Thoracic aorta (tissue), 2 donors: ENCODE measurements around the gene UBE2N. TPM values are rescaled to one million over a fixed set of nuclear protein-coding genes. Genes with fewer than 3 reads are reported as not detected.

Experiments
- ATAC-seq: fragments of 150-250 bp; one replicate; pipeline ENCODE4 v1.8.0; 2017; ENCODE audit warnings: low read depth; ENCODE audit not compliant: insufficient number of reproducible peaks, low FRiP score
- DNase-seq: peaks from one replicate; pipeline ENCODE4 v3.0.0-alpha.2; 2020; ENCODE audit warnings: low spot score
- H3K27ac ChIP-seq, 2 donors: fragments of 200-600 bp; sonication (generic); 1 replicate in 1 of 2; 2 replicates in 1 of 2; pipeline ENCODE4 v1.5.1; 2016; ENCODE audit warnings: mild to moderate bottlenecking in 2 of 2, moderate library complexity in 2 of 2
- H3K27me3 ChIP-seq: fragments of 200-600 bp; sonication (generic); replicated peaks from 2 replicates; pipeline ENCODE4 v1.6.0; 2016; ENCODE audit warnings: mild to moderate bottlenecking; ENCODE audit not compliant: insufficient read depth
- H3K36me3 ChIP-seq: fragments of 200-600 bp; sonication (generic); one replicate; pipeline ENCODE4 v1.5.1; 2016
- H3K4me1 ChIP-seq, 2 donors: fragments of 200-600 bp; sonication (generic); 1 replicate in 1 of 2; 2 replicates in 1 of 2; pipeline versions ENCODE4 v1.5.1 to v1.6.0; 2016; ENCODE audit warnings: low read depth in 2 of 2, mild to moderate bottlenecking in 1 of 2; ENCODE audit not compliant: control insufficient read depth in 1 of 2
- H3K4me3 ChIP-seq: fragments of 200-600 bp; sonication (generic); 2 replicates; pipeline ENCODE4 v1.5.1; 2016; ENCODE audit warnings: mild to moderate bottlenecking
- H3K9me3 ChIP-seq: fragments of 200-600 bp; sonication (generic); 2 replicates; pipeline ENCODE4 v1.5.1; 2016
- CTCF ChIP-seq: fragments of 200-600 bp; sonication (generic); IDR thresholded peaks from one replicate; pipeline ENCODE4 v1.5.1; 2019; ENCODE audit warnings: antibody characterized with exemption
- total RNA-seq, 2 donors: library from RNA; depleted of rRNA; stranded (reverse); fragments of >200 nt; gene quantifications; one replicate each; pipeline versions ENCODE4 v1.1.0 to v1.2.3, GENCODE V29; 2016

UBE2N gene
- total RNA-seq, 2 donors from 2014 or later, result 32.9 to 37.2 TPM

GRCh38 chr12:93356214-93356613 is 85.5 kb downstream of the UBE2N start:
- DNase-seq (no peak), ATAC-seq (no peak)
- TF ChIP-seq CTCF, result no peak
- peaks cover 20 to 25% of the 10 kb centered on the region in 2 donors for H3K4me1 ChIP-seq
- H3K27me3 ChIP-seq, result no peaks in the 10 kb centered on the region
- H3K9me3 ChIP-seq, result no peaks in the 10 kb centered on the region
- no peaks in the 10 kb centered on the region for H3K36me3 ChIP-seq
- no peak overlapping the region for H3K4me3 ChIP-seq
- H3K27ac ChIP-seq, result no peak overlapping the region

Other genes with a start within 250 kb of the UBE2N start
- 100 to 1,000 TPM in 1 of 2 donors, 10 to 100 TPM in 1; 91.1 to 178 TPM for gene NUDT4, start 64.0 kb downstream of the UBE2N start, total RNA-seq
- 10 to 100 TPM; 25.0 to 71.2 TPM for gene MRPL42, start 25.6 kb upstream of the UBE2N start, total RNA-seq
- 10 to 100 TPM; 51.4 to 56.3 TPM for gene SOCS2, start 130.7 kb upstream of the UBE2N start, total RNA-seq
- 10 to 100 TPM; 33.0 to 57.9 TPM for gene CRADD, start 235.4 kb upstream of the UBE2N start, total RNA-seq